MM.1S (cell line): ENCODE measurements around the gene NR1I3.

ENCODE experiments used
- DNase-seq: peaks from one replicate; pipeline ENCODE4 v3.0.0-alpha.2; 2015
- H2AFZ ChIP-seq: fragments of 300-600 bp; sonication (generic); 2 replicates; pipeline ENCODE4 v1.6.0; 2016; ENCODE audit warnings: antibody characterized with exemption, low read length
- H3F3A ChIP-seq: fragments of 300-600 bp; sonication (generic); 2 replicates; pipeline ENCODE4 v1.6.1; 2016; ENCODE audit warnings: mild to moderate bottlenecking, antibody characterized with exemption, low read length, moderate library complexity, mixed read lengths; ENCODE audit not compliant: insufficient read depth
- H3K27ac ChIP-seq: fragments of 300-600 bp; sonication (generic); 2 replicates; pipeline ENCODE4 v1.5.1; 2016; ENCODE audit warnings: mild to moderate bottlenecking, low read length
- H3K27me3 ChIP-seq: fragments of 300-600 bp; sonication (generic); replicated peaks from 2 replicates; pipeline ENCODE4 v1.6.0; 2016; ENCODE audit warnings: low read length; ENCODE audit not compliant: insufficient read depth
- H3K36me3 ChIP-seq: fragments of 300-600 bp; sonication (generic); replicated peaks from 2 replicates; pipeline ENCODE4 v1.6.1; 2016; ENCODE audit warnings: mild to moderate bottlenecking, low read length, mixed read lengths; ENCODE audit not compliant: insufficient read depth
- H3K4me1 ChIP-seq: fragments of 300-600 bp; sonication (generic); 2 replicates; pipeline ENCODE4 v1.6.1; 2016; ENCODE audit warnings: low read length, mixed read lengths
- H3K4me2 ChIP-seq: fragments of 300-600 bp; sonication (generic); 2 replicates; pipeline ENCODE4 v1.6.0; 2016; ENCODE audit warnings: low read depth, low read length
- H3K4me3 ChIP-seq: fragments of 300-600 bp; sonication (generic); 2 replicates; pipeline ENCODE4 v1.5.1; 2016; ENCODE audit warnings: low read length, mixed read lengths
- H3K79me2 ChIP-seq: fragments of 300-600 bp; sonication (generic); 2 replicates; pipeline ENCODE4 v1.6.1; 2016; ENCODE audit warnings: mixed run types, low read length, mixed read lengths
- H3K9ac ChIP-seq: fragments of 300-600 bp; sonication (generic); 2 replicates; pipeline ENCODE4 v1.6.1; 2016; ENCODE audit warnings: low read length, mixed read lengths
- H3K9me2 ChIP-seq: fragments of 300-600 bp; sonication (generic); replicated peaks from 2 replicates; pipeline ENCODE4 v1.6.1; 2016; ENCODE audit warnings: mild to moderate bottlenecking, low read length, mixed read lengths; ENCODE audit not compliant: insufficient read depth
- H3K9me3 ChIP-seq: fragments of 300-600 bp; sonication (generic); replicated peaks from 2 replicates; pipeline ENCODE4 v1.6.1; 2016; ENCODE audit warnings: mild to moderate bottlenecking, low read length, mixed read lengths; ENCODE audit not compliant: insufficient read depth
- H4K20me1 ChIP-seq: fragments of 300-600 bp; sonication (generic); 2 replicates; pipeline ENCODE4 v1.6.1; 2016; ENCODE audit warnings: mild to moderate bottlenecking, low read length, moderate library complexity, mixed read lengths; ENCODE audit not compliant: insufficient read depth
- EZH2 ChIP-seq: fragments of 300-600 bp; sonication (generic); optimal IDR thresholded peaks from 2 replicates; pipeline ENCODE3; 2017; ENCODE audit warnings: low read depth, mild to moderate bottlenecking, antibody characterized with exemption, low read length, mixed read lengths
- EZH2phosphoT487 ChIP-seq: fragments of 300-600 bp; sonication (generic); IDR thresholded peaks from 2 replicates; pipeline ENCODE4 v1.6.1; 2018; ENCODE audit warnings: antibody characterized with exemption, low read length
- TF ChIP-seq, protein P1 (sequence below): fragments of 300-600 bp; sonication (generic); IDR thresholded peaks from 2 replicates; pipeline ENCODE4 v1.5.1; 2016; ENCODE audit warnings: antibody characterized with exemption, low read length, mixed read lengths

The NR1I3 gene

DNA sequence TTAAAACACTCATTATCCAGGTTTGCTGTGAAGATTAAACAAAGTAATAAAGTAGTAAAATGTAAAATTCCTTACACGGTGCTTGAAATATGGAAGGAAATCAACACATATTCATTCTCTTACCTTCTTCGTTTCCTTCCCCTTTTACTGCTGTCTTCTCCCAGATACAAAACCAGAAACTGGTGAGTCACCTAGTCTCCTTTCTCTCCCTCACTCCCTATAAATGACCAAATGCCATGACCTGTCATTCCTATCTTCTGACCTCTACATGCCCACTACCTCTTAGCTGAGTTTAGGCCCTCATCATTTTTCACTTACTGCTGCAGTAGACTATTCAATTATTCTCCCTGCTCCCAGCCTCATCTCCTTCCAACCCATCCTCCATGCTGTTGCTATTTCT is 4.3 kb upstream of the NR1I3 start:
- TF ChIP-seq EZH2phosphoT487 = no peak
- TF ChIP-seq, protein P1, sequence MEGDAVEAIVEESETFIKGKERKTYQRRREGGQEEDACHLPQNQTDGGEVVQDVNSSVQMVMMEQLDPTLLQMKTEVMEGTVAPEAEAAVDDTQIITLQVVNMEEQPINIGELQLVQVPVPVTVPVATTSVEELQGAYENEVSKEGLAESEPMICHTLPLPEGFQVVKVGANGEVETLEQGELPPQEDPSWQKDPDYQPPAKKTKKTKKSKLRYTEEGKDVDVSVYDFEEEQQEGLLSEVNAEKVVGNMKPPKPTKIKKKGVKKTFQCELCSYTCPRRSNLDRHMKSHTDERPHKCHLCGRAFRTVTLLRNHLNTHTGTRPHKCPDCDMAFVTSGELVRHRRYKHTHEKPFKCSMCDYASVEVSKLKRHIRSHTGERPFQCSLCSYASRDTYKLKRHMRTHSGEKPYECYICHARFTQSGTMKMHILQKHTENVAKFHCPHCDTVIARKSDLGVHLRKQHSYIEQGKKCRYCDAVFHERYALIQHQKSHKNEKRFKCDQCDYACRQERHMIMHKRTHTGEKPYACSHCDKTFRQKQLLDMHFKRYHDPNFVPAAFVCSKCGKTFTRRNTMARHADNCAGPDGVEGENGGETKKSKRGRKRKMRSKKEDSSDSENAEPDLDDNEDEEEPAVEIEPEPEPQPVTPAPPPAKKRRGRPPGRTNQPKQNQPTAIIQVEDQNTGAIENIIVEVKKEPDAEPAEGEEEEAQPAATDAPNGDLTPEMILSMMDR = no peak
- TF ChIP-seq EZH2 = no peak
- H4K20me1 ChIP-seq = no peaks in the 10 kb centered on the region
- no peak overlapping the region for H3K9ac ChIP-seq
- no peaks in the 10 kb centered on the region for H3K9me2 ChIP-seq
- no peak overlapping the region for H3K4me3 ChIP-seq
- no peaks in the 10 kb centered on the region for H3K79me2 ChIP-seq
- H3K4me1 ChIP-seq = no peaks in the 10 kb centered on the region
- H3K27me3 ChIP-seq = no peaks in the 10 kb centered on the region
- no peak for DNase-seq
- no peak overlapping the region for H3K4me2 ChIP-seq
- H3K27ac ChIP-seq = no peak overlapping the region
- H3F3A ChIP-seq = no peaks in the 10 kb centered on the region
- H3K36me3 ChIP-seq = no peaks in the 10 kb centered on the region
- H2AFZ ChIP-seq = no peak overlapping the region
- H3K9me3 ChIP-seq = no peaks in the 10 kb centered on the region

DNA sequence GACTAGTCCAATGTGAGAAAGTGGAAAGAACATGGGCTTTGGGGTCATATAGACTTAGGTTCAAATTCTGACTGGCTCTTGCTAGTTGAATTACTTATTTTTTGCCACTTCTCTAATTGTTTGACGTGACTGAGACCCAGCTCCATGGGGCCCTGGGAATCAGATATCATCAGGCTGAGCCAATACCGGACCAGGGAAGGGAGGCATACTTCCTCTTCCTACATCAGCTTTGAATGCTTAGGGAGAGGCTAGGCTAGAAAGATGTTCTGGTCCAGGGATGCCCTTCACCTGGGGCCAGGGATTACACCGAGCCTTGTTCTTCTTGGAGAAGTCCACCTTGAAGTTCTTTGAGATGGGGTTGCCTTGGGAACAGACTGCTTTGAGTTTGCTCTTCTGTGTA is 3.7 kb upstream of the NR1I3 start:
- Histone ChIP-seq H3K4me1 (no peaks in the 10 kb centered on the region), H3K27me3 (no peaks in the 10 kb centered on the region), H3K27ac (no peak overlapping the region), H3K9me3 (no peaks in the 10 kb centered on the region), H3K79me2 (no peaks in the 10 kb centered on the region), H3K9me2 (no peaks in the 10 kb centered on the region), H4K20me1 (no peaks in the 10 kb centered on the region), H2AFZ (no peak overlapping the region), H3K9ac (no peak overlapping the region), H3F3A (no peaks in the 10 kb centered on the region), H3K36me3 (no peaks in the 10 kb centered on the region), H3K4me2 (no peak overlapping the region), H3K4me3 (no peak overlapping the region)
- TF ChIP-seq EZH2phosphoT487 = no peak
- TF ChIP-seq, protein P1 = no peak
- TF ChIP-seq EZH2 = no peak
- DNase-seq = no peak

GRCh38 chr1:161235957-161236775 is 1.8 kb downstream of the NR1I3 start:
- no peak for DNase-seq
- H4K20me1 ChIP-seq = no peaks in the 10 kb centered on the region
- no peak overlapping the region for H3K9ac ChIP-seq
- H2AFZ ChIP-seq = no peak overlapping the region
- H3F3A ChIP-seq = no peaks in the 10 kb centered on the region
- no peaks in the 10 kb centered on the region for H3K79me2 ChIP-seq
- no peaks in the 10 kb centered on the region for H3K9me2 ChIP-seq
- no peak overlapping the region for H3K4me2 ChIP-seq
- no peaks in the 10 kb centered on the region for H3K36me3 ChIP-seq
- no peaks in the 10 kb centered on the region for H3K9me3 ChIP-seq
- H3K27ac ChIP-seq = no peak overlapping the region
- no peaks in the 10 kb centered on the region for H3K4me1 ChIP-seq
- H3K4me3 ChIP-seq = no peak overlapping the region
- TF ChIP-seq EZH2 (no peak), EZH2phosphoT487 (no peak)
- TF ChIP-seq, protein P1 = no peak
- no peaks in the 10 kb centered on the region for H3K27me3 ChIP-seq
